HG03439 (cell line): ENCODE measurements around the gene ABHD5.

ENCODE experiments used
- ATAC-seq: cut with Tn5 transposase; IDR thresholded peaks from one replicate; pipeline ENCODE4 v1.9.1; 2021; ENCODE audit warnings: mild to moderate bottlenecking, moderate library complexity; ENCODE audit not compliant: unreplicated experiment

The ABHD5 gene

GRCh38 chr3:43773273-43774094, 82.7 kb downstream of the ABHD5 start:
- no peak for ATAC-seq

GRCh38 chr3:43774799-43775198, 84.1 kb downstream of the ABHD5 start:
- no peak for ATAC-seq

- ATAC-seq: no peak
These were observed 85.4 kb downstream of the ABHD5 start for GRCh38 chr3:43776101-43776500.

- ATAC-seq: no peak
These were observed 89.1 kb downstream of the ABHD5 start for GRCh38 chr3:43779850-43780249.

GRCh38 chr3:43782541-43782940, 91.8 kb downstream of the ABHD5 start:
- ATAC-seq: no peak
